Fibroblast of the aortic adventitia (primary cell): ENCODE data around the gene HNRNPA1. TPM values are rescaled to one million over a fixed set of nuclear protein-coding genes. Genes with fewer than 3 reads are reported as not detected.

Source experiments
- DNase-seq: peaks from one replicate; pipeline ENCODE4 v3.0.0-alpha.2; 2010; ENCODE audit warnings: low read depth
- H3K4me3 ChIP-seq: 2 replicates; pipeline ENCODE4 v1.5.1; 2011; ENCODE audit warnings: low read depth, mild to moderate bottlenecking, control low read depth, low read length, moderate library complexity
- total RNA-seq: library from RNA; depleted of rRNA; stranded (reverse); fragments of >200 nt; gene quantifications from 2 replicates; pipeline ENCODE4 v1.2.3, GENCODE V29; 2012; ENCODE audit warnings: low replicate concordance
- TF ChIP-seq, protein P1 (sequence below): IDR thresholded peaks from 2 replicates; pipeline ENCODE4 v1.5.1; 2011; ENCODE audit warnings: mild to moderate bottlenecking, low read length, control low read depth, inconsistent platforms; ENCODE audit not compliant: insufficient read depth

Gene HNRNPA1
- total RNA-seq, 1 donor = 435 TPM

DNA sequence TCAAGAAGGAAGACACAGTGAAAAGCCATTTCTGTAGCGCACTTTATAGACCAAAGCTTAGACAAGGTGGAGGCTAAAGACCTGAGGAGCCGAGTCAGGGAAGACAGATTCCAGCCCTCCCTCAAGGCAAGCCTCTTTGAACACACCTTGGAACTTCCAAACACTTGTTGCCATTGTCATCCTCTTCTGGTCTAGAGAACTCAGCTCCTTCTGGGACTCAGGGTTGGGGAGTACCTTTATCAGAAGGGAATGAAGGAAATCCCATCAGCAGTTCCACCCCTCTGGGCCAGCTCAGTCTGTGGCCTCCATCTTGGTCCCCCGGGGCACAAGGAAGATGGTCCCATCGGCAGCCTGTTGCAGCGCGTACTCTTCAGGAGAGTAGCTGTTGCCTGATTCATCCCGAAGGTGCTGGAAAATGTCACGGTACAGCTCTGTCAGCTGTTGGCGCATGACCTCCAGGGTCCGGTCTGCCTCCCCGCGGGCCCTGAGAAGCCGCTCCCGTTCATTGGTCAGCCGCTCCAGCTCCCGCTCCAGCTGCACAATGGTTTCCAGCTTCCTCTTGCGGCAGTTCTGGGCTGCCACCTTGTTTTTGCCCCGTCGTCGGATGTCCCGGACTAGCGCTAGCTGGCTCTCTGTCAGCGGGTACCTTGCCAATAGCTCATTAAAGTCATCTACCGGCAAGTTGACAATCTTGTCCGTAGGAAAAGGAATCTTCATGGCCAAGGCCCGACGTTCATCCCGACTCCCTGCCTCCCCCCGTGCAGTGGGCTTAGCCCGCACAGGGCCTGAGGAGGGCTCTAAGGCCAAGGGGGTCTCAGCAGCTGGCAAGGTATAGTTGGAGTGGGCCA lies 11.8 kb downstream of the HNRNPA1 start:
- TF ChIP-seq, protein P1, sequence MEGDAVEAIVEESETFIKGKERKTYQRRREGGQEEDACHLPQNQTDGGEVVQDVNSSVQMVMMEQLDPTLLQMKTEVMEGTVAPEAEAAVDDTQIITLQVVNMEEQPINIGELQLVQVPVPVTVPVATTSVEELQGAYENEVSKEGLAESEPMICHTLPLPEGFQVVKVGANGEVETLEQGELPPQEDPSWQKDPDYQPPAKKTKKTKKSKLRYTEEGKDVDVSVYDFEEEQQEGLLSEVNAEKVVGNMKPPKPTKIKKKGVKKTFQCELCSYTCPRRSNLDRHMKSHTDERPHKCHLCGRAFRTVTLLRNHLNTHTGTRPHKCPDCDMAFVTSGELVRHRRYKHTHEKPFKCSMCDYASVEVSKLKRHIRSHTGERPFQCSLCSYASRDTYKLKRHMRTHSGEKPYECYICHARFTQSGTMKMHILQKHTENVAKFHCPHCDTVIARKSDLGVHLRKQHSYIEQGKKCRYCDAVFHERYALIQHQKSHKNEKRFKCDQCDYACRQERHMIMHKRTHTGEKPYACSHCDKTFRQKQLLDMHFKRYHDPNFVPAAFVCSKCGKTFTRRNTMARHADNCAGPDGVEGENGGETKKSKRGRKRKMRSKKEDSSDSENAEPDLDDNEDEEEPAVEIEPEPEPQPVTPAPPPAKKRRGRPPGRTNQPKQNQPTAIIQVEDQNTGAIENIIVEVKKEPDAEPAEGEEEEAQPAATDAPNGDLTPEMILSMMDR = no peak
- no peak overlapping the region for H3K4me3 ChIP-seq
- no peak for DNase-seq

DNA sequence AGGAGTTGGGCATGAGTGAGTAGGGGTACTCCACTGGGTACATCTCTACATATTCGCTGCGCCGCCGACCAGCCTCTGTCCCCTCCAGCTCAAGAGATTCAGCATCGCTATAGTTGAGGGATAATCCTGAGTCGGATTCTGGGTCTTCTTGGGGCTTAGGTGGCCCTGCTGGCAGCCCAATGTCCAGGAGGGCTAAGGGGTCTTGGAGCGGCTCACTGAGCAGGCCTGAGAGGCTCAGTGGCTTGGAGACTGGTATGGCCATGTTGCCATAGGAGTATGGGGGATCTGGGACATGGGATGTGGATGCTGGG lies 12.4 kb downstream of the HNRNPA1 start:
- no peak overlapping the region for H3K4me3 ChIP-seq
- DNase-seq = no peak
- TF ChIP-seq, protein P1 = no peak

DNA sequence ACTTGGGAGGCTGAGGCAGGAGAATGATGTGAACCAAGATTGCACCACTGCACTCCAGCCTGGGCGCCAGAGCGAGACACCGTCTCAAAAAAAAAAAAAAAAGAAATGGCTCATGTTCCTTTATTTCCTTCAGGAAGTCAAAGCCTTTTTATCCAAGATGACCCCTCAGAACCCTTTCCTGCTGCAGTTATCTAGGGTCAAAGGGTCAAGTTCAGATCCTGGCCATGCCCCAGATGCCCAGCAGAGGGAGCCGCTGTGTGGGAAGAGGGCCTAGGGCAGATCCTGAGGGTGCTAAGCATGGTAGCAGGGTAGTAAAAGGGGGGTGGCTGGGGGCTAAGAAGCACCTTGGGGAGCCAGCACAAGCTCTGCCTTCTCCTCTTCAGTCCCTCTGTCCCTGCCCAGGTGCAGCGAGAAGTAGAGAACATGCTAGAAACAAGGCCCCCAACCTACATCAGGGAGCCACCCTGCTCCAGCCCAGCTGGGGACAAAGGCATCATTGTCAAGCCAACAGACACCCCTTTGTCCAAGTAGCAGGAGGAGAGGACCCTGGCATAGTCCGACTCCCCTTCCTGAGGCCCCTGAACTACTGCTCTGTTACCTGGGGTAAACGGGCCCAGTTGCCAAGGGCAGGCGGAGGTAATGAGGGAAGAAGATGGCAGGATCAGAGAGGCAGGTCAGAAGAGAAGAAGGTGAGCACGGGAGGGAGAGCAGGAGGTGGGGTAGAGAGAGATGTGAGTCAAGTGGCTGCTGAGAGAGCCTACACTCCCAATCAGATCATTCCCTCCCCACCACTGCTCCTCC lies 13.8 kb downstream of the HNRNPA1 start:
- DNase-seq = peak; percentile 40
- no peak overlapping the region for H3K4me3 ChIP-seq

DNA sequence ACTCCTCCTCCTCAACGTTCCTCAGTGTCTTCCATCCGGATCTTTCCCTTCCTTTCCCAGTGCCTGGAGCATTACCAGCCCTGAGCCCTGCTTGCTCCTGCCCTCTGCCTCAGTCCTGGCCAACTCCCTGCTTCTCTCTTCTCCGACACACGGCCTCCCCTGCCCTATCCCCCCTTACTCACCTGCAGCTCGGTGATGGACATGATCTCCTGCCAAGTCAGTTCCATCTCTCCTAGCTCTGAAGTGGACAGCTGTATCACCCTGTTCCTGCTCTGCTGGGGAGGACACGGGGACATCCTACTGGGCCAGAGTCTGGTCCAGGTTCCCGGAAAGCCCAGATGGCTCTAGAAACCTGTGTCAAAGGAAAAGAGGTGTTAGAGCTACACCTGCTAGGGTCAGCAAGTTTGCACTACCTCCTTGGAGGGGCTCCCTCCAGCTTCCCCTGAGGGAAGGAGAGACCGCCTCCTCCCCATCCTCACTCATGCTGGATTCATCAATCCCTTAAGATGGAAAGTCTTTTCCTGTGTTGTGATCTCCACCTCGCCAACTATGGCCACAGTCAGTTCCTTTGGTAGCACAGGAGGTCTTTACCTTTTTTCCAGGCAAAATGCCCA lies 14.5 kb downstream of the HNRNPA1 start:
- no peak overlapping the region for H3K4me3 ChIP-seq
- TF ChIP-seq, protein P1 = no peak
- DNase-seq = no peak

More for the DNA sequence above, 13.8 kb downstream of the HNRNPA1 start:
- TF ChIP-seq, protein P1 = peak; percentile 88

DNA sequence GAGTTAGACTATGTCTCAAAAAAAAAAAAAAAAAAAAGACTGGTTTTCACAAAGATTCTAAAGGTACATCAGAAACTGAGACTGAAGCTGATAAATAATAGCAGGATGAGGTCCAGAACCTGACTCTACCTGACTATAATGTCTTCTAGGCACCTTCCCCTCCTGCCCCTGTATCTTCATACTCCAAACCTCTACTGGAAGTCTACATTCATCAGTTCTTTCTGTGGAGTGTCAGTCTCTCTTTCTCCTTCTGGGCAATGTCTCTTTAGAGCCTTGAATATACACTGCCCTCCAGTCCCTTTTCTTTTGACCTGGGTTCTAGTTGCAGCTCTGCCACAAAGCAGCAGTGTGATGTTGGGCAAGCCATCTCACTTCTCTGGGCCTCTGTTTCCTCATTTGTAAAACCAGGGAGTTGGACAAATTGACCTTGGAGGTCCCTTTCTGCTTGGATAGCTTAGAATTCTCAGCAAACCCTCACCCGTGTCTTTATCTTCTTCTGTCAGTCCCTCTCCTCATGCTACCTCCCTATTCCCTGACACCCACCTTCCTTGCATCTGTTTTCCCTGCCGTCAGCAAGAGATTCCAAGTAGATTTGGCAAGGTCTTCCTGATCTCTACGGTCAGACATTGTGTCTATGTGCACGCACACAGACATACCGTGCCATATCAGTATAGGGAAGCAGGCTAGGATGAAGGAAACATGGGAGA lies 16.0 kb downstream of the HNRNPA1 start:
- TF ChIP-seq, protein P1 = no peak
- DNase-seq = no peak

DNA sequence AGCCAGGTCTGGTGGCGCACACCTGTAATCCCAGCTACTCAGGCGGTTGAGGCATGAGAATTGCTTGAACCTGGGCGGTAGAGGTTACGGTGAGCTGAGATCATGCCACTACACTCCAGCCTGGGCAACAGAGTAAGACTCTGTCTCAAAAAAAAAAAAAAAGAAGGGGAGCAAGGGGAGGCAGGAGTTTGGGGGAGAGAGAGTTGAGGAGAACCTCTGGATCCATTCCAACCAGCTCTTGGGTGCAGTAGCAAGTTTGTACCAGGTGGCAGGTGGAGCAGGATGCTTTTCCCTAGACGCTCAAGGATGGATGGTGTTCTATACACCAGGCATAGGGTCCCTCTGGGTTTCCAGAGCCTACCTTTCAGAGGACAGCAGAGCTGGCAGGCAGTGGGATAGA lies 18.4 kb downstream of the HNRNPA1 start:
- DNase-seq = no peak
- TF ChIP-seq, protein P1 = no peak
- no peak overlapping the region for H3K4me3 ChIP-seq

More for the DNA sequence above, 16.0 kb downstream of the HNRNPA1 start:
- H3K4me3 ChIP-seq = no peak overlapping the region
